HEK293 (cell line): ENCODE measurements around the gene LAMC2.

Experiments used
- INSM2 ChIP-seq: fragments of 450-650 bp; formaldehyde crosslinking; IDR thresholded peaks from 2 replicates; pipeline ENCODE4 v1.5.1; 2016; ENCODE audit warnings: missing biosample characterization, missing genetic modification characterization
- PRDM6 ChIP-seq: fragments of 450-650 bp; formaldehyde crosslinking; IDR thresholded peaks from 2 replicates; pipeline ENCODE4 v1.5.1; 2017; ENCODE audit warnings: missing biosample characterization, missing genetic modification characterization
- TCF7L2 ChIP-seq: IDR thresholded peaks from 2 replicates; pipeline ENCODE4 v1.6.1; 2011; ENCODE audit warnings: low read depth, mild to moderate bottlenecking, inconsistent platforms, low read length, moderate library complexity, borderline replicate concordance
- TSHZ1 ChIP-seq: fragments of 450-650 bp; formaldehyde crosslinking; IDR thresholded peaks from 2 replicates; pipeline ENCODE4 v1.5.1; 2016; ENCODE audit warnings: missing biosample characterization, missing genetic modification characterization, borderline replicate concordance
- ZBTB20 ChIP-seq: fragments of 450-650 bp; formaldehyde crosslinking; IDR thresholded peaks from 2 replicates; pipeline ENCODE4 v1.5.1; 2016; ENCODE audit warnings: missing biosample characterization, missing genetic modification characterization
- ZBTB26 ChIP-seq: fragments of 450-650 bp; formaldehyde crosslinking; optimal IDR thresholded peaks from 2 replicates; pipeline ENCODE3; 2016; ENCODE audit warnings: missing biosample characterization, mild to moderate bottlenecking, missing genetic modification characterization
- ZFP69B ChIP-seq: fragments of 450-650 bp; formaldehyde crosslinking; IDR thresholded peaks from 2 replicates; pipeline ENCODE4 v1.5.1; 2016; ENCODE audit warnings: missing biosample characterization, missing genetic modification characterization
- ZNF280D ChIP-seq: fragments of 450-650 bp; formaldehyde crosslinking; IDR thresholded peaks from 2 replicates; pipeline ENCODE4 v1.5.1; 2016; ENCODE audit warnings: missing biosample characterization, missing genetic modification characterization
- ZNF341 ChIP-seq: fragments of 450-650 bp; formaldehyde crosslinking; IDR thresholded peaks from 2 replicates; pipeline ENCODE4; 2016; ENCODE audit warnings: low read depth, missing biosample characterization, missing genetic modification characterization
- ZNF398 ChIP-seq: fragments of 450-650 bp; formaldehyde crosslinking; IDR thresholded peaks from 2 replicates; pipeline ENCODE4 v1.5.1; 2017; ENCODE audit warnings: missing biosample characterization, missing genetic modification characterization
- ZNF518A ChIP-seq: fragments of 450-650 bp; formaldehyde crosslinking; conservative IDR thresholded peaks from 2 replicates; pipeline ENCODE4 v1.5.1; 2016; ENCODE audit warnings: low read depth, missing biosample characterization, missing genetic modification characterization
- ZNF555 ChIP-seq: fragments of 450-650 bp; formaldehyde crosslinking; conservative IDR thresholded peaks from 2 replicates; pipeline ENCODE4 v1.5.1; 2017; ENCODE audit warnings: missing biosample characterization, mild to moderate bottlenecking, missing genetic modification characterization, inconsistent platforms
- ZNF768 ChIP-seq: fragments of 450-650 bp; formaldehyde crosslinking; IDR thresholded peaks from 2 replicates; pipeline ENCODE4 v1.5.1; 2018; ENCODE audit warnings: missing biosample characterization, mild to moderate bottlenecking, missing genetic modification characterization
- ZNF791 ChIP-seq: fragments of 450-650 bp; formaldehyde crosslinking; IDR thresholded peaks from 2 replicates; pipeline ENCODE4 v1.5.1; 2016; ENCODE audit warnings: missing biosample characterization, missing genetic modification characterization
- ZNF830 ChIP-seq: fragments of 450-650 bp; IDR thresholded peaks from 2 replicates; pipeline ENCODE4 v1.5.0; 2018; ENCODE audit warnings: missing biosample characterization, missing genetic modification characterization, low read depth, mild to moderate bottlenecking, moderate library complexity

The LAMC2 gene

GRCh38 chr1:183270541-183271141 is 84.6 kb downstream of the LAMC2 start (continued):
- TF ChIP-seq PRDM6 (tag by site-specific recombination) (peak; percentile 41; the same call in 1 of the 2 replicates), ZBTB20 (tag by site-specific recombination) (0 out of 2 replicates have a peak, but pooled peaks have one; percentile 22), INSM2 (tag by site-specific recombination) (no peak), ZNF398 (no peak), ZNF518A (tag by site-specific recombination) (no peak), ZBTB26 (tag by site-specific recombination) (no peak), ZNF791 (tag by site-specific recombination) (no peak), TSHZ1 (tag by site-specific recombination) (no peak), TCF7L2 (peak; percentile 31; the same call in 1 of the 2 replicates), ZNF768 (tag by site-specific recombination) (no peak), ZNF341 (peak; percentile 64), ZFP69B (tag by site-specific recombination) (no peak), ZNF555 (tag by site-specific recombination) (no peak), ZNF830 (no peak), ZNF280D (tag by site-specific recombination) (no peak)
